Keratinocyte (primary cell): Measurements from ENCODE around the gene OR2AT4. TPM values are rescaled to one million over a fixed set of nuclear protein-coding genes. Genes with fewer than 3 reads are reported as not detected.

Experiments
- DNase-seq: peaks from one replicate; pipeline ENCODE4 v3.0.0-alpha.2; 2011; ENCODE audit warnings: low read depth, missing footprints, low spot score
- FAIRE-seq: peaks from 2 replicates; lab custom pipeline; 2011; peaks lifted over from hg19 to GRCh38; lab: Jason Lieb, UNC
- H2AFZ ChIP-seq: 2 replicates; pipeline ENCODE4 v1.6.0; 2012; ENCODE audit warnings: low read length, control low read depth, inconsistent platforms; ENCODE audit not compliant: control insufficient read depth
- H3K27ac ChIP-seq: 2 replicates; pipeline ENCODE4 v1.5.1; 2011; ENCODE audit warnings: low read length; ENCODE audit not compliant: control insufficient read depth, insufficient read depth
- H3K27me3 ChIP-seq: 3 replicates; pipeline ENCODE4 v1.6.0; 2011; ENCODE audit warnings: low read length; ENCODE audit not compliant: control insufficient read depth, insufficient read depth; ENCODE audit errors: extremely low read depth
- H3K36me3 ChIP-seq, 2 experiments: 2 replicates in 1 of 2; 3 replicates in 1 of 2; pipeline ENCODE4 v1.5.1; 2011; ENCODE audit warnings: low read length in 2 of 2, mild to moderate bottlenecking in 1 of 2; ENCODE audit not compliant: control insufficient read depth in 2 of 2, insufficient read depth in 2 of 2; ENCODE audit errors: extremely low read depth in 1 of 2
- H3K4me1 ChIP-seq: 3 replicates; pipeline ENCODE4 v1.5.1; 2011; ENCODE audit warnings: low read length; ENCODE audit not compliant: control insufficient read depth, insufficient read depth; ENCODE audit errors: extremely low read depth
- H3K4me2 ChIP-seq: 3 replicates; pipeline ENCODE4 v1.6.0; 2011; ENCODE audit warnings: low read depth, low read length; ENCODE audit not compliant: control insufficient read depth, insufficient read depth; ENCODE audit errors: extremely low read depth
- H3K4me3 ChIP-seq, 3 experiments: fragments of 200-600 bp in 1 of 3; sonication (generic) in 1 of 3; 2 replicates in 2 of 3; 3 replicates in 1 of 3; pipeline ENCODE4 v1.5.1; 2011 to 2016; ENCODE audit warnings: low read length in 3 of 3, mild to moderate bottlenecking in 3 of 3, control low read depth in 2 of 3, inconsistent platforms in 1 of 3, low read depth in 1 of 3, mixed read lengths in 1 of 3, mixed run types in 1 of 3, moderate library complexity in 1 of 3; ENCODE audit not compliant: control insufficient read depth in 2 of 3, insufficient read depth in 2 of 3; ENCODE audit errors: extremely low read depth in 1 of 3
- H3K79me2 ChIP-seq: 2 replicates; pipeline ENCODE4 v1.6.0; 2012; ENCODE audit warnings: low read length; ENCODE audit not compliant: control insufficient read depth, insufficient read depth
- H3K9ac ChIP-seq: 3 replicates; pipeline ENCODE4 v1.6.0; 2011; ENCODE audit warnings: low read length; ENCODE audit not compliant: control insufficient read depth, insufficient read depth; ENCODE audit errors: extremely low read depth
- H3K9me1 ChIP-seq: 3 replicates; pipeline ENCODE4 v1.6.0; 2011; ENCODE audit warnings: low read length; ENCODE audit not compliant: control insufficient read depth, insufficient read depth; ENCODE audit errors: extremely low read depth
- H3K9me3 ChIP-seq: 2 replicates; pipeline ENCODE4 v1.5.1; 2012; ENCODE audit warnings: low read depth, low read length; ENCODE audit not compliant: control insufficient read depth
- H4K20me1 ChIP-seq: 3 replicates; pipeline ENCODE4 v1.6.0; 2011; ENCODE audit warnings: low read length; ENCODE audit not compliant: control insufficient read depth, insufficient read depth; ENCODE audit errors: extremely low read depth
- EZH2 ChIP-seq: IDR thresholded peaks from one replicate; pipeline ENCODE4 v1.6.1; 2012; ENCODE audit warnings: inconsistent platforms, mild to moderate bottlenecking, low read length, moderate library complexity
- dilution Hi-C: fragments of 300-500 bp; cut with MboI; formaldehyde crosslinking; loops from one replicate; pipeline ENCODE4 v1.7.0; 2020; ENCODE audit warnings: low sequenced_read_pairs; ENCODE audit not compliant: extremely low pct_ligation_motif_present
- polyA plus RNA-seq, 5 experiments: library from polyadenylated mRNA; depleted of rRNA in 3 of 5; stranded (reverse) in 3 of 5; stranded (forward) in 1 of 5; unstranded in 1 of 5; fragments of >200 nt; gene quantifications; 1 replicate in 1 of 5; 2 replicates in 3 of 5; 3 replicates in 1 of 5; pipeline versions ENCODE4 v1.2.1 to v1.2.3, GENCODE V29; 2011 to 2012; ENCODE audit warnings: missing spikeins in 2 of 5, low read depth in 1 of 5, low replicate concordance in 1 of 5
- TF ChIP-seq, protein P1 (sequence below), 3 experiments: IDR thresholded peaks in 1 of 3; conservative IDR thresholded peaks in 1 of 3; optimal IDR thresholded peaks in 1 of 3; 2 replicates in 2 of 3; 3 replicates in 1 of 3; pipeline versions ENCODE3 to v1.5.1; 2011; ENCODE audit warnings: low read length in 3 of 3, mild to moderate bottlenecking in 3 of 3, moderate library complexity in 2 of 3, control low read depth in 1 of 3, inconsistent platforms in 1 of 3; ENCODE audit not compliant: insufficient read depth in 2 of 3; ENCODE audit errors: extremely low read depth in 1 of 3

The OR2AT4 gene
- polyA plus RNA-seq, 1 donor (not counting 4 experiments of a cell fraction or from before 2014, with no cell fraction given) = not detected

DNA sequence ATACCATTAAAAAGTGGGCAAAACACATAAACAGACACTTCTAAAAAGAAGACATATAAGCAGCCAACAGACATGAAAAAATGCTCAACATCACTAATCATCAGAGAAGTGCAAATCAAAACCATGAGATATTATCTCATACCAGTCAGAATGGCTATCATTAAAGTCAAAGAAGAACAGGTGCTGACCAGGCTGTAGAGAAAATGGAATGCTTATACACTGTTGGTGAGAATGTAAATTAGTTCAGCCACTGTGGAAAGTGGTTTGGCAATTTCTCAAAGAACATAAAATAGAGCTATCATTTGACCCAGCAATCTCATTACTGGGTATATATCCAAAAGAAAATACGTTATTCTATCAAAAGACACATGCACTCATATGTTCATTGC lies 13.5 kb downstream of the OR2AT4 start:
- no peak overlapping the region for H2AFZ ChIP-seq
- no peak overlapping the region for H3K9ac ChIP-seq
- no peak overlapping the region for H3K4me3 ChIP-seq
- H3K36me3 ChIP-seq = no peaks in the 10 kb centered on the region
- no peaks in the 10 kb centered on the region for H3K79me2 ChIP-seq
- TF ChIP-seq, protein P1, sequence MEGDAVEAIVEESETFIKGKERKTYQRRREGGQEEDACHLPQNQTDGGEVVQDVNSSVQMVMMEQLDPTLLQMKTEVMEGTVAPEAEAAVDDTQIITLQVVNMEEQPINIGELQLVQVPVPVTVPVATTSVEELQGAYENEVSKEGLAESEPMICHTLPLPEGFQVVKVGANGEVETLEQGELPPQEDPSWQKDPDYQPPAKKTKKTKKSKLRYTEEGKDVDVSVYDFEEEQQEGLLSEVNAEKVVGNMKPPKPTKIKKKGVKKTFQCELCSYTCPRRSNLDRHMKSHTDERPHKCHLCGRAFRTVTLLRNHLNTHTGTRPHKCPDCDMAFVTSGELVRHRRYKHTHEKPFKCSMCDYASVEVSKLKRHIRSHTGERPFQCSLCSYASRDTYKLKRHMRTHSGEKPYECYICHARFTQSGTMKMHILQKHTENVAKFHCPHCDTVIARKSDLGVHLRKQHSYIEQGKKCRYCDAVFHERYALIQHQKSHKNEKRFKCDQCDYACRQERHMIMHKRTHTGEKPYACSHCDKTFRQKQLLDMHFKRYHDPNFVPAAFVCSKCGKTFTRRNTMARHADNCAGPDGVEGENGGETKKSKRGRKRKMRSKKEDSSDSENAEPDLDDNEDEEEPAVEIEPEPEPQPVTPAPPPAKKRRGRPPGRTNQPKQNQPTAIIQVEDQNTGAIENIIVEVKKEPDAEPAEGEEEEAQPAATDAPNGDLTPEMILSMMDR (optimal IDR thresholded peaks at IDR 0.05 in 1 of 3, IDR thresholded peaks at IDR 0.05 in 1 of 3, conservative IDR thresholded peaks at IDR 0.05 in 1 of 3; ENCODE audit: extremely low read depth in 1 of 3, insufficient read depth in 2 of 3, low read length in 3 of 3) = no peak
- no peak for TF ChIP-seq EZH2
- no peak overlapping the region for H3K27ac ChIP-seq
- H4K20me1 ChIP-seq = no peaks in the 10 kb centered on the region
- H3K9me1 ChIP-seq = no peaks in the 10 kb centered on the region
- H3K27me3 ChIP-seq = no peaks in the 10 kb centered on the region
- H3K9me3 ChIP-seq = no peaks in the 10 kb centered on the region
- no peaks in the 10 kb centered on the region for H3K4me1 ChIP-seq
- no peak for FAIRE-seq
- no peak for DNase-seq
- dilution Hi-C loops = no loop called here
- H3K4me2 ChIP-seq = no peak overlapping the region

DNA sequence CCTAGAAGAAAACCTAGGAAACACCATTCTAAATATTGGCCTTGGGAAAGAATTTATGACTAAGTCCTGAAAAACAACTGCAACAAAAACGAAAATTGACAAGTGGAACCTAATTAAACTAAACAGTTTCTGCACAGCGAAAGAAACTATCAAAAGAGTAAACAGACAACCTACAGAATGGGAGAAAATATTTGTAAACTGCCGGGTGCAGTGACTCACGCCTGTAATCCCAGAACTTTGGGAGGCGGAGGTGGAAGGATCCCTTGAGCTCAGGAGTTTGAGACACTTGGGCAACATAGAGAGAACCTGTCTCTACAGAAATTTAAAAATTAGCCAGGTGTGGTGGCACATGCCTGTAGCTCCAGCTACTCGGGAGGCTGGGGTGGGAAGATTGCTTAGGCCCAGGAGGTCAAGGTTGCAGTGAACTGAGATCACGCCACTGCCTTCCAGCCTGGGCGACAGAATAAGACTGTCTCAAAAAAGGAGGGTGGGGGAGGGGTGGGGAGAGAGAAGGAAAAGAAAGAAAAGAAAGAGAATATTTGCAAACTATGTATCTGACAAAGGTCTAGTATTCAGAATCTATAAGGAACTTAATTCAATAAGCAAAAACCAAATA lies 14.0 kb downstream of the OR2AT4 start:
- Histone ChIP-seq H3K4me3 (no peak overlapping the region), H2AFZ (no peak overlapping the region), H3K9me3 (no peaks in the 10 kb centered on the region), H3K4me1 (no peaks in the 10 kb centered on the region), H3K36me3 (no peaks in the 10 kb centered on the region), H3K4me2 (no peak overlapping the region), H4K20me1 (no peaks in the 10 kb centered on the region), H3K9me1 (no peaks in the 10 kb centered on the region), H3K79me2 (no peaks in the 10 kb centered on the region), H3K9ac (no peak overlapping the region), H3K27me3 (no peaks in the 10 kb centered on the region), H3K27ac (no peak overlapping the region)
- DNase-seq = no peak
- FAIRE-seq = no peak
- TF ChIP-seq EZH2 = no peak
- TF ChIP-seq, protein P1 (optimal IDR thresholded peaks at IDR 0.05 in 1 of 3, IDR thresholded peaks at IDR 0.05 in 1 of 3, conservative IDR thresholded peaks at IDR 0.05 in 1 of 3; ENCODE audit: extremely low read depth in 1 of 3, insufficient read depth in 2 of 3, low read length in 3 of 3) = no peak
- dilution Hi-C loops = no loop called here
